ENCODE results near the gene PYCARD.
"Not testable (repeated sequence)": the region's sequence is repeated elsewhere in the genome, so short reads cannot be mapped to it uniquely, and the experiment has no call there.

Gene PYCARD

DNA sequence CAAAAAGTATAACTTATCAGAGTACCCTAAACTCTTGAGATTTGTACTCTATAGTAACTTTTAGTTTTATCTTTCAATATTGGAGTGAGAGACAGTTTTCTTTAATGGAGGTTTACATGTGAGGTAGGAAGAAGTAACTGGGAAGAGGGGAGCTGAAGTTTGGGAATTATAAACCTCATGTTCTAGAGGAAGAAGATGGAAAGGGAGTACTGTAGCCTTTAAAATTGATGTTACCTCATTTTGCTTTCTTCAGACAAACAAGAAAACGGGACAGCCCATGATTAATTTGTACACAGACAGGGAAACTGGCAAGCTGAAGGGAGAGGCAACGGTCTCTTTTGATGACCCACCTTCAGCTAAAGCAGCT, 13.2 kb downstream of the PYCARD start:
- no peak for FAIRE-seq

- no peak for FAIRE-seq
Measured at GRCh38 chr16:31188450-31189411, 13.8 kb downstream of the PYCARD start.

DNA sequence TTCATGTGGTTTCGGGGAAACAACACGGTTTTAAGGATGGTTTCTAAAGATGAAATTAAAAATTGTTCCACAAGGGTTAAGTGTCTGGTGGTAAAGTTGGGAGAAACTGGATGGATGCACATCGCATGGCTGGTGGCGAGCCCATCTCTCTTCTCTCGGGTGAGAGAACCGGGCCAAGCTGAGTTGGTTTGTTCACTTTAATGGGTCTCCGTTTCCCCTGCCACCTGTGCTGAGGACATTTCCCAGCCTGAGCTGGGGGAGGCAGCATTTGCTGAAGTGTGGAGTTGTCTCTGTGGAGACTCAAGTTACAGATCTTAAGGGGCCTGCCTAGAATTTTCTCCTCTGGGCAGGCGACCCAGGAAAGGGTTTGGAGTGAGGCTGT, 14.8 kb downstream of the PYCARD start:
- no peak for FAIRE-seq

- FAIRE-seq = no peak
Measured at GRCh38 chr16:31186930-31187807, 15.4 kb downstream of the PYCARD start.

- FAIRE-seq = no peak
Measured at GRCh38 chr16:31186176-31186575, 16.4 kb downstream of the PYCARD start.

- FAIRE-seq = no peak
Measured at GRCh38 chr16:31185339-31185738, 17.2 kb downstream of the PYCARD start.

DNA sequence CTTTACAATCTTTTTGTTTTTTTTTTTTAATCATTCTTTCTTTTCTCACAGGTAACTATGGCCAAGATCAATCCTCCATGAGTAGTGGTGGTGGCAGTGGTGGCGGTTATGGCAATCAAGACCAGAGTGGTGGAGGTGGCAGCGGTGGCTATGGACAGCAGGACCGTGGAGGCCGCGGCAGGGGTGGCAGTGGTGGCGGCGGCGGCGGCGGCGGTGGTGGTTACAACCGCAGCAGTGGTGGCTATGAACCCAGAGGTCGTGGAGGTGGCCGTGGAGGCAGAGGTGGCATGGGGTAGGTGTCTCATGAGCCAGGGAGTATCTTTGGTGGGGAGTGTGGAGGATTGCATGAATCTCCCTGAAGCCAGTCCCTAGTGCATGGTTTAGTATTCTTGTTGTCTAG, 17.7 kb downstream of the PYCARD start:
- FAIRE-seq = no peak

GRCh38 chr16:31183432-31184428, 18.8 kb downstream of the PYCARD start:
- FAIRE-seq = no peak

DNA sequence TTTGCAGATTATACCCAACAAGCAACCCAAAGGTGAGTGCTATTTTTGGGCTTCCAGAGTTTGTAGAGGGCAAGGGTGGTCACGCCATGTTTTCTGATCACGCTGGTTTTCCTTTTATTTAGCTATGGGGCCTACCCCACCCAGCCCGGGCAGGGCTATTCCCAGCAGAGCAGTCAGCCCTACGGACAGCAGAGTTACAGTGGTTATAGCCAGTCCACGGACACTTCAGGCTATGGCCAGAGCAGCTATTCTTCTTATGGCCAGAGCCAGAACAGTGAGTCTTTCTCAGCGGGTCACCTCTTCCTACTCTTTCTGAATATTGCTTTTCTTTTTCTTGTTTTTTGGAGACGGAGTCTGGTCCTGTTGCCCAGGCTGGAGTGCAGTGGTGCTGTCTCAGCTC, 20.2 kb downstream of the PYCARD start:
- no peak for FAIRE-seq

GRCh38 chr16:31181102-31181830, 21.3 kb downstream of the PYCARD start:
- no peak for FAIRE-seq

- no peak for FAIRE-seq
Measured at GRCh38 chr16:31179747-31180459, 22.7 kb downstream of the PYCARD start, which contains the start of gene FUS. TSS of gene FUS (plus strand) at chr16:31180139. CDS start at chr16:31180215, 76 bp downstream.

GRCh38 chr16:31179219-31179746, 23.3 kb downstream of the PYCARD start:
- FAIRE-seq = no peak

- no peak for FAIRE-seq
Measured at GRCh38 chr16:31177136-31177535, 25.4 kb downstream of the PYCARD start.

GRCh38 chr16:31170048-31170447, 32.5 kb downstream of the PYCARD start:
- FAIRE-seq = not testable (repeated sequence)

- no peak for FAIRE-seq
Measured at GRCh38 chr16:31168848-31169247, 33.7 kb downstream of the PYCARD start.

- no peak for FAIRE-seq
Measured at GRCh38 chr16:31167315-31167714, 35.2 kb downstream of the PYCARD start.

GRCh38 chr16:31157136-31157535, 45.4 kb downstream of the PYCARD start:
- FAIRE-seq = no peak
